CD4-positive, CD25-positive, alpha-beta regulatory T cell (primary cell): ENCODE data around the gene STIM2. TPM values are rescaled to one million over a fixed set of nuclear protein-coding genes. Genes with fewer than 3 reads are reported as not detected.

ENCODE experiments used
- ATAC-seq, 2 donors: fragments of 150-1000 bp; cut with Tn5 transposase; one replicate each; pipeline ENCODE4 v1.10.0; 2021; ENCODE audit warnings: low read depth in 2 of 2, moderate number of reproducible peaks in 2 of 2, moderate library complexity in 1 of 2
- DNase-seq, 3 donors: peaks; one replicate each; pipeline versions ENCODE4 v3.0.0 to v3.0.0-alpha.2; 2012 to 2022; ENCODE audit warnings: mixed read lengths in 1 of 3
- H3K27ac ChIP-seq: one replicate; pipeline ENCODE4 v1.7.0; 2013; ENCODE audit warnings: mild to moderate bottlenecking, low read length; ENCODE audit not compliant: insufficient read depth, poor library complexity, severe bottlenecking
- H3K27me3 ChIP-seq: one replicate; pipeline ENCODE4 v1.7.0; 2013; ENCODE audit warnings: low read length; ENCODE audit not compliant: control insufficient read depth, insufficient read depth
- H3K36me3 ChIP-seq: one replicate; pipeline ENCODE4 v1.7.0; 2013; ENCODE audit warnings: mild to moderate bottlenecking, low read length, moderate library complexity; ENCODE audit not compliant: control insufficient read depth, insufficient read depth
- H3K4me1 ChIP-seq: 2 replicates; pipeline ENCODE4 v1.7.0; 2013; ENCODE audit warnings: mild to moderate bottlenecking, low read length; ENCODE audit not compliant: insufficient read depth, control insufficient read depth, poor library complexity, severe bottlenecking
- H3K4me3 ChIP-seq: one replicate; pipeline ENCODE4 v1.7.0; 2013; ENCODE audit warnings: low read depth, mild to moderate bottlenecking, low read length, moderate library complexity
- H3K9me3 ChIP-seq, 2 experiments: 1 replicate in 1 of 2; 2 replicates in 1 of 2; pipeline ENCODE4 v1.7.0; 2013; ENCODE audit warnings: low read length in 2 of 2, mild to moderate bottlenecking in 1 of 2, moderate library complexity in 1 of 2; ENCODE audit not compliant: control insufficient read depth in 2 of 2
- H3K27ac Mint-ChIP-seq, 3 donors: one replicate each; pipeline ENCODE4 v1.8.0; 2020 to 2022; ENCODE audit warnings: mild to moderate bottlenecking in 3 of 3, mixed read lengths in 3 of 3, moderate library complexity in 2 of 3
- H3K27me3 Mint-ChIP-seq: one replicate; pipeline ENCODE4 v1.8.0; 2022; ENCODE audit warnings: mild to moderate bottlenecking, mixed read lengths
- H3K36me3 Mint-ChIP-seq: one replicate; pipeline ENCODE4 v1.8.0; 2020; ENCODE audit warnings: mixed read lengths
- H3K4me1 Mint-ChIP-seq, 4 donors: one replicate each; pipeline ENCODE4 v1.8.0; 2020 to 2022; ENCODE audit warnings: mixed read lengths in 4 of 4, mild to moderate bottlenecking in 1 of 4
- H3K4me3 Mint-ChIP-seq, 4 donors: one replicate each; pipeline ENCODE4 v1.8.0; 2020 to 2022; ENCODE audit warnings: mild to moderate bottlenecking in 4 of 4, mixed read lengths in 4 of 4, moderate library complexity in 3 of 4
- H3K9me3 Mint-ChIP-seq, 7 donors: one replicate each; pipeline ENCODE4 v1.8.0; 2020 to 2022; ENCODE audit warnings: mixed read lengths in 7 of 7, mild to moderate bottlenecking in 3 of 7, moderate library complexity in 2 of 7
- polyA plus RNA-seq, 4 donors: library from polyadenylated mRNA; unstranded; fragments of 300-500 nt; fragmentation: Illumina TruSeq; gene quantifications; one replicate each; pipeline ENCODE4 v1.2.3, GENCODE V29; 2021
- total RNA-seq: library from RNA; stranded (reverse); gene quantifications from one replicate; pipeline ENCODE4 v1.2.3, GENCODE V29; 2022

The STIM2 gene
- total and polyA plus RNA-seq, 5 donors from 2014 or later, result 20.2 to 83.4 (median 24.5) TPM

- H3K4me3 ChIP-seq, result no peak overlapping the region
- DNase-seq (no peak), ATAC-seq (no peak)
- peak overlapping the region in 2 of 4 donors; percentile 3 to 16 for H3K4me3 Mint-ChIP-seq
- peak overlapping the region in 2 of 3 donors; percentile 27 to 68 for H3K27ac Mint-ChIP-seq
- H3K4me1 Mint-ChIP-seq, result peaks cover 40 to 85% (median 70%) of the 10 kb centered on the region in 4 donors
- peaks cover 54% of the 10 kb centered on the region for H3K4me1 ChIP-seq
- no peaks in the 10 kb centered on the region for H3K36me3 ChIP-seq
- H3K36me3 Mint-ChIP-seq, result peaks cover 5% of the 10 kb centered on the region
- no peaks in the 10 kb centered on the region for H3K27me3 Mint-ChIP-seq
- no peaks in the 10 kb centered on the region for H3K9me3 Mint-ChIP-seq
- H3K27me3 ChIP-seq, result no peaks in the 10 kb centered on the region
- H3K27ac ChIP-seq, result no peak overlapping the region
- no peaks in the 10 kb centered on the region for H3K9me3 ChIP-seq
Measured at GRCh38 chr4:26870576-26871262, 10.1 kb downstream of the STIM2 start.

GRCh38 chr4:26871611-26872010 lies 11.0 kb downstream of the STIM2 start:
- Histone ChIP-seq H3K27me3 (no peaks in the 10 kb centered on the region), H3K4me1 (peaks cover 47% of the 10 kb centered on the region), H3K9me3 (no peaks in the 10 kb centered on the region), H3K27ac (no peak overlapping the region), H3K36me3 (no peaks in the 10 kb centered on the region), H3K4me3 (no peak overlapping the region)
- no peaks in the 10 kb centered on the region for H3K9me3 Mint-ChIP-seq
- H3K27me3 Mint-ChIP-seq, result no peaks in the 10 kb centered on the region
- H3K27ac Mint-ChIP-seq, result peak overlapping the region in 2 of 3 donors; percentile 16 to 67
- H3K4me1 Mint-ChIP-seq, result peaks cover 38 to 84% (median 70%) of the 10 kb centered on the region in 4 donors
- no peak for ATAC-seq
- peak overlapping the region in 3 of 4 donors; percentile 3 to 25 (median 3) for H3K4me3 Mint-ChIP-seq
- DNase-seq, result no peak
- peaks cover 5% of the 10 kb centered on the region for H3K36me3 Mint-ChIP-seq

GRCh38 chr4:26873391-26874026 lies 12.9 kb downstream of the STIM2 start:
- no peaks in the 10 kb centered on the region for H3K36me3 ChIP-seq
- Mint-ChIP-seq H3K27ac (peak overlapping the region; percentile 91 to 94 (median 92)), H3K4me3 (peak overlapping the region; percentile 10 to 80 (median 64)), H3K9me3 (peaks cover 0 to 1% (median 0%) of the 10 kb centered on the region in 7 donors), H3K4me1 (peaks cover 40 to 87% (median 74%) of the 10 kb centered on the region in 4 donors), H3K36me3 (peaks cover 6% of the 10 kb centered on the region), H3K27me3 (no peaks in the 10 kb centered on the region)
- peaks cover 40% of the 10 kb centered on the region for H3K4me1 ChIP-seq
- DNase-seq (peak in 2 of 3 donors; percentile 47 to 68), ATAC-seq (peak; percentile 79 to 84)
- no peaks in the 10 kb centered on the region for H3K27me3 ChIP-seq
- H3K4me3 ChIP-seq, result peak overlapping the region; percentile 41
- no peaks in the 10 kb centered on the region for H3K9me3 ChIP-seq
- peak overlapping the region; percentile 58 for H3K27ac ChIP-seq

- H3K4me3 ChIP-seq, result no peak overlapping the region
- Mint-ChIP-seq H3K36me3 (peaks cover 8% of the 10 kb centered on the region), H3K4me3 (no peak overlapping the region), H3K27me3 (no peaks in the 10 kb centered on the region), H3K4me1 (peaks cover 45 to 87% (median 74%) of the 10 kb centered on the region in 4 donors), H3K9me3 (peaks cover 0 to 2% (median 0%) of the 10 kb centered on the region in 7 donors), H3K27ac (peak overlapping the region in 1 of 3 donors; percentile 92)
- DNase-seq, result no peak
- peak overlapping the region; percentile 58 for H3K27ac ChIP-seq
- no peak for ATAC-seq
- no peaks in the 10 kb centered on the region for H3K36me3 ChIP-seq
- H3K4me1 ChIP-seq, result peaks cover 45% of the 10 kb centered on the region
- H3K9me3 ChIP-seq, result no peaks in the 10 kb centered on the region
- H3K27me3 ChIP-seq, result no peaks in the 10 kb centered on the region
Measured at GRCh38 chr4:26874110-26874509, 13.5 kb downstream of the STIM2 start.

- H3K4me3 Mint-ChIP-seq, result peak overlapping the region; percentile 37 to 52 (median 38)
- DNase-seq, result no peak
- peak overlapping the region; percentile 80 for H3K27ac ChIP-seq
Measured at GRCh38 chr4:26877406-26877805, 16.8 kb downstream of the STIM2 start.

GRCh38 chr4:26877961-26878360 lies 17.3 kb downstream of the STIM2 start:
- H3K27ac Mint-ChIP-seq, result peak overlapping the region; percentile 93 to 98 (median 97)
- H3K4me3 Mint-ChIP-seq, result peak overlapping the region in 3 of 4 donors; percentile 7 to 52 (median 39)
- H3K27me3 Mint-ChIP-seq, result no peaks in the 10 kb centered on the region
- peaks cover 44 to 87% (median 73%) of the 10 kb centered on the region in 4 donors for H3K4me1 Mint-ChIP-seq
- H3K36me3 Mint-ChIP-seq, result peaks cover 6% of the 10 kb centered on the region
- peaks cover 57% of the 10 kb centered on the region for H3K4me1 ChIP-seq
- no peaks in the 10 kb centered on the region for H3K36me3 ChIP-seq
- no peaks in the 10 kb centered on the region for H3K27me3 ChIP-seq
- peaks cover 0 to 2% (median 0%) of the 10 kb centered on the region in 7 donors for H3K9me3 Mint-ChIP-seq
- peak overlapping the region; percentile 75 for H3K4me3 ChIP-seq
- no peak for ATAC-seq
- no peak for DNase-seq
- H3K9me3 ChIP-seq, result no peaks in the 10 kb centered on the region
- H3K27ac ChIP-seq, result peak overlapping the region; percentile 80

More at GRCh38 chr4:26877406-26877805, 16.8 kb downstream of the STIM2 start:
- Histone ChIP-seq H3K27me3 (no peaks in the 10 kb centered on the region), H3K9me3 (no peaks in the 10 kb centered on the region), H3K4me1 (peaks cover 60% of the 10 kb centered on the region), H3K4me3 (peak overlapping the region; percentile 75), H3K36me3 (no peaks in the 10 kb centered on the region)
- peak overlapping the region; percentile 93 to 98 (median 97) for H3K27ac Mint-ChIP-seq
- no peaks in the 10 kb centered on the region for H3K27me3 Mint-ChIP-seq
- ATAC-seq, result no peak
- peaks cover 49 to 87% (median 74%) of the 10 kb centered on the region in 4 donors for H3K4me1 Mint-ChIP-seq
- peaks cover 0 to 2% (median 0%) of the 10 kb centered on the region in 7 donors for H3K9me3 Mint-ChIP-seq
- peaks cover 6% of the 10 kb centered on the region for H3K36me3 Mint-ChIP-seq

GRCh38 chr4:26878794-26879391 lies 18.3 kb downstream of the STIM2 start:
- H3K27me3 Mint-ChIP-seq, result no peaks in the 10 kb centered on the region
- peaks cover 40 to 86% (median 75%) of the 10 kb centered on the region in 4 donors for H3K4me1 Mint-ChIP-seq
- no peaks in the 10 kb centered on the region for H3K9me3 ChIP-seq
- H3K27ac Mint-ChIP-seq, result peak overlapping the region; percentile 93 to 98 (median 97)
- no peaks in the 10 kb centered on the region for H3K27me3 ChIP-seq
- H3K36me3 ChIP-seq, result no peaks in the 10 kb centered on the region
- peak overlapping the region; percentile 80 for H3K27ac ChIP-seq
- H3K4me3 ChIP-seq, result peak overlapping the region; percentile 75
- H3K4me3 Mint-ChIP-seq, result peak overlapping the region; percentile 52 to 81 (median 71)
- peaks cover 0 to 2% (median 0%) of the 10 kb centered on the region in 7 donors for H3K9me3 Mint-ChIP-seq
- DNase-seq, result peak in 1 of 3 donors; percentile 50
- peak; percentile 78 to 83 for ATAC-seq
- peaks cover 6% of the 10 kb centered on the region for H3K36me3 Mint-ChIP-seq
- peaks cover 55% of the 10 kb centered on the region for H3K4me1 ChIP-seq
